ENCODE measurements around the gene CABP7.

DNA sequence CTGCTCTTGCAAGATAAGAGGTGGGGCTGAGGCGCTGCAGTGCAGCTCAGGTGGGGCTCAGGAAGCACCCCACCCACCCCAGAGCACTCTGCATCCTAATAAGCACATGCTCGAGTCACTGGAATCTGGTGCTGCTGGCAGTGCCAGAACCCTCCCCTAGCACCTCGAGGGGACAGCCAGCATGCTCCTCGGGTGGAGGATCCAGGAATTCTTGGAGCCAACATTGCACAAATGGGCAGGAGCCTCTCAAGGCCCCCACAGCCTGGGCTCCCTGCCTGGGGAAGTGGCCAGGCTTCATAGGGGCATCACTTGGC lies 27.5 kb upstream of the CABP7 start:
- TF ChIP-seq, protein P1, sequence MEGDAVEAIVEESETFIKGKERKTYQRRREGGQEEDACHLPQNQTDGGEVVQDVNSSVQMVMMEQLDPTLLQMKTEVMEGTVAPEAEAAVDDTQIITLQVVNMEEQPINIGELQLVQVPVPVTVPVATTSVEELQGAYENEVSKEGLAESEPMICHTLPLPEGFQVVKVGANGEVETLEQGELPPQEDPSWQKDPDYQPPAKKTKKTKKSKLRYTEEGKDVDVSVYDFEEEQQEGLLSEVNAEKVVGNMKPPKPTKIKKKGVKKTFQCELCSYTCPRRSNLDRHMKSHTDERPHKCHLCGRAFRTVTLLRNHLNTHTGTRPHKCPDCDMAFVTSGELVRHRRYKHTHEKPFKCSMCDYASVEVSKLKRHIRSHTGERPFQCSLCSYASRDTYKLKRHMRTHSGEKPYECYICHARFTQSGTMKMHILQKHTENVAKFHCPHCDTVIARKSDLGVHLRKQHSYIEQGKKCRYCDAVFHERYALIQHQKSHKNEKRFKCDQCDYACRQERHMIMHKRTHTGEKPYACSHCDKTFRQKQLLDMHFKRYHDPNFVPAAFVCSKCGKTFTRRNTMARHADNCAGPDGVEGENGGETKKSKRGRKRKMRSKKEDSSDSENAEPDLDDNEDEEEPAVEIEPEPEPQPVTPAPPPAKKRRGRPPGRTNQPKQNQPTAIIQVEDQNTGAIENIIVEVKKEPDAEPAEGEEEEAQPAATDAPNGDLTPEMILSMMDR (IDR thresholded peaks at IDR 0.05) = no peak
- TF ChIP-seq POLR2AphosphoS5 (IDR thresholded peaks at IDR 0.05; ENCODE audit: low read depth, low read length) = no peak

All from Panc1 (cell line).